Activated CD8-positive, alpha-beta memory T cell treated with anti-CD3 and anti-CD28 coated beads for 36 hours (primary cell): ENCODE results near the gene TUBB3. TPM values are rescaled to one million over a fixed set of nuclear protein-coding genes. Genes with fewer than 3 reads are reported as not detected.

Source experiments
- CTCF ChIA-PET: fragments of 350-600 bp; sonication (Branson Sonifier 250); formaldehyde crosslinking; loops from one replicate; lab custom pipeline; 2021; ENCODE audit warnings: antibody characterized with exemption; lab: Charles Lee
- POLR2A ChIA-PET: fragments of 350-600 bp; sonication (Branson Sonifier 250); formaldehyde crosslinking; loops from one replicate; lab custom pipeline; 2021; ENCODE audit warnings: antibody characterized with exemption; lab: Charles Lee
- total RNA-seq, 2 experiments: library from RNA; stranded (reverse); gene quantifications; one replicate each; pipeline ENCODE4 v1.2.3, GENCODE V29; 2021

The TUBB3 gene
- total RNA-seq, 2 experiments from 2014 or later: 0.31 to 0.91 TPM

- POLR2A ChIA-PET: no interaction called here
- CTCF ChIA-PET: interaction anchor here (0.6 to 1.5 kb wide), 2 partner anchors 11 to 21 kb away, joined by 3 to 9 read pairs; no protein-coding TSS in a partner anchor
Observed at GRCh38 chr16:89898201-89898967, 24.8 kb upstream of the TUBB3 start.

- CTCF ChIA-PET: interaction anchor here (1.5 kb wide), 1 partner anchor 10 kb away, joined by 9 read pairs; no protein-coding TSS in a partner anchor
Observed at GRCh38 chr16:89899879-89900481, 23.2 kb upstream of the TUBB3 start.

GRCh38 chr16:89900885-89901284 is 22.3 kb upstream of the TUBB3 start:
- POLR2A ChIA-PET: no interaction called here
- CTCF ChIA-PET: no interaction called here

More at GRCh38 chr16:89899879-89900481, 23.2 kb upstream of the TUBB3 start:
- POLR2A ChIA-PET: no interaction called here

- POLR2A ChIA-PET: no interaction called here
- CTCF ChIA-PET: no interaction called here
Observed at GRCh38 chr16:89902980-89903379, 20.2 kb upstream of the TUBB3 start.

GRCh38 chr16:89903908-89904515 is 19.1 kb upstream of the TUBB3 start:
- ChIA-PET POLR2A (no interaction called here), CTCF (no interaction called here)

GRCh38 chr16:89904606-89905510 is 18.3 kb upstream of the TUBB3 start:
- CTCF ChIA-PET: no interaction called here

GRCh38 chr16:89905511-89906139 is 17.5 kb upstream of the TUBB3 start:
- CTCF ChIA-PET: interaction anchor here (0.6 kb wide), 1 partner anchor 130 kb away, joined by 3 read pairs; no protein-coding TSS in a partner anchor

More at GRCh38 chr16:89904606-89905510, 18.3 kb upstream of the TUBB3 start:
- POLR2A ChIA-PET: no interaction called here

GRCh38 chr16:89906140-89907025 is 16.8 kb upstream of the TUBB3 start:
- ChIA-PET CTCF (interaction anchor here (0.6 kb wide), 1 partner anchor 131 kb away, joined by 3 read pairs; no protein-coding TSS in a partner anchor), POLR2A (no interaction called here)

More at GRCh38 chr16:89905511-89906139, 17.5 kb upstream of the TUBB3 start:
- POLR2A ChIA-PET: no interaction called here

- ChIA-PET CTCF (interaction anchor here (1.0 kb wide), 1 partner anchor 47 kb away, joined by 3 read pairs; no protein-coding TSS in a partner anchor), POLR2A (no interaction called here)
Observed at GRCh38 chr16:89907055-89907814, 15.9 kb upstream of the TUBB3 start.

GRCh38 chr16:89908236-89908635 is 14.9 kb upstream of the TUBB3 start:
- POLR2A ChIA-PET: interaction anchor here (0.6 kb wide), 1 partner anchor 387 kb away, joined by 3 read pairs; no protein-coding TSS in a partner anchor
- CTCF ChIA-PET: interaction anchor here (1.4 kb wide), 1 partner anchor 47 kb away, joined by 4 read pairs; no protein-coding TSS in a partner anchor

GRCh38 chr16:89909777-89910716 is 13.1 kb upstream of the TUBB3 start:
- CTCF ChIA-PET: interaction anchor here (0.7 to 2.4 kb wide), 15 partner anchors 9 to 204 kb away, joined by 3 to 10 read pairs (median 4); partner anchors contain the start of genes MC1R and TUBB3

GRCh38 chr16:89910717-89911354 is 12.3 kb upstream of the TUBB3 start:
- POLR2A ChIA-PET: interaction anchor here (0.5 kb wide), 1 partner anchor 738 kb away, joined by 5 read pairs; no protein-coding TSS in a partner anchor
- CTCF ChIA-PET: interaction anchor here (0.7 to 2.4 kb wide), 12 partner anchors 8 to 205 kb away, joined by 3 to 10 read pairs (median 4); partner anchors contain the start of genes MC1R and TUBB3

More at GRCh38 chr16:89909777-89910716, 13.1 kb upstream of the TUBB3 start:
- POLR2A ChIA-PET: interaction anchor here (0.5 kb wide), 1 partner anchor 737 kb away, joined by 5 read pairs; no protein-coding TSS in a partner anchor

- POLR2A ChIA-PET: no interaction called here
- CTCF ChIA-PET: interaction anchor here (1.0 kb wide), 1 partner anchor 74 kb away, joined by 3 read pairs; no protein-coding TSS in a partner anchor
Observed at GRCh38 chr16:89911375-89911774, 11.8 kb upstream of the TUBB3 start.

GRCh38 chr16:89912143-89912542 is 11.0 kb upstream of the TUBB3 start:
- CTCF ChIA-PET: interaction anchor here (1.2 kb wide), 1 partner anchor 15 kb away, joined by 5 read pairs; no protein-coding TSS in a partner anchor
- POLR2A ChIA-PET: no interaction called here
